ENCODE measurements around the gene NFATC3. TPM values are rescaled to one million over a fixed set of nuclear protein-coding genes. Genes with fewer than 3 reads are reported as not detected.
"Not testable (repeated sequence)": the region's sequence is repeated elsewhere in the genome, so short reads cannot be mapped to it uniquely, and the experiment has no call there.

Gene NFATC3
- total RNA-seq, 4 donors from 2014 or later, result 22.6 to 74.0 (median 48.4) TPM

DNA sequence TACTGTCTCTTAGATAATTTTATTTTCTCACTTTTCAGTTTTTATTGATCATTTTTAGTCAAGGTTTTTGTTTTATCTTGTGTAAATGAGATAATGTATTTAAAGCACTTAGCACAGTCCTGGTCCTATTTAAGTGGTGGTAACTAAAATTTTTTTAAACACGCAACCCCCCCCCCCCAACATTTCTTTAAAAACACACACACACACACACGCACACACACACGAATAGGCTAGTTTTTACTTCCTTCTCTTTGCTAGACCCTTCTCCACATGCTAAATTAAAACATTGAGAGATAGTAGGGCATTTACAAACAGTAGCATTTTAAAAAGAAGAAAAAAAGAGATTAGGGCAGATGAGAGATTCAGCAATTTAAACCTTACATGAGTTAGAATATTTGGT is 5.0 kb downstream of the NFATC3 start:
- H3K4me1 ChIP-seq, result no peaks in the 10 kb centered on the region

DNA sequence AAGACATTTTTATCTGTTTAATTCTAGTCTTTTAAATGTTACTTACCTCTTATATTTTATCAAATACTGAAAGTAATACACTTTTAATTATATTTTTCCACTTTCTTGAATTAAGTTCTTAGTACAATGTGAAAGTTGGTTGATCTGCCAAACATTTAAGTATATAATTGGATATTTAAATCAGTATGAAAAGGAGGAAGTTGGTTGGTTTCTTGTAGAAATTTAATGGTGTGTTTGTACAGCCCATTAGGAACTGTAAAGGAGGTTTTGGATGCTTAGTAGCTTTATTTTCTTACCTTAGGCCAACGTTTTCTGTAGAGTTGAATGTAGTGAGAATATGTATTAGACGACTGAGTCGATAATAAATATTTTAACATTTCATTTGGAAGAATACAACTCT is 5.4 kb downstream of the NFATC3 start:
- Histone ChIP-seq H3K4me1 (no peaks in the 10 kb centered on the region), H3K27ac (no peak overlapping the region), H3K36me3 (no peaks in the 10 kb centered on the region), H3K4me3 (no peak overlapping the region), H3K9me3 (no peaks in the 10 kb centered on the region), H3K27me3 (no peaks in the 10 kb centered on the region)
- no peak for DNase-seq
- TF ChIP-seq, protein P1, sequence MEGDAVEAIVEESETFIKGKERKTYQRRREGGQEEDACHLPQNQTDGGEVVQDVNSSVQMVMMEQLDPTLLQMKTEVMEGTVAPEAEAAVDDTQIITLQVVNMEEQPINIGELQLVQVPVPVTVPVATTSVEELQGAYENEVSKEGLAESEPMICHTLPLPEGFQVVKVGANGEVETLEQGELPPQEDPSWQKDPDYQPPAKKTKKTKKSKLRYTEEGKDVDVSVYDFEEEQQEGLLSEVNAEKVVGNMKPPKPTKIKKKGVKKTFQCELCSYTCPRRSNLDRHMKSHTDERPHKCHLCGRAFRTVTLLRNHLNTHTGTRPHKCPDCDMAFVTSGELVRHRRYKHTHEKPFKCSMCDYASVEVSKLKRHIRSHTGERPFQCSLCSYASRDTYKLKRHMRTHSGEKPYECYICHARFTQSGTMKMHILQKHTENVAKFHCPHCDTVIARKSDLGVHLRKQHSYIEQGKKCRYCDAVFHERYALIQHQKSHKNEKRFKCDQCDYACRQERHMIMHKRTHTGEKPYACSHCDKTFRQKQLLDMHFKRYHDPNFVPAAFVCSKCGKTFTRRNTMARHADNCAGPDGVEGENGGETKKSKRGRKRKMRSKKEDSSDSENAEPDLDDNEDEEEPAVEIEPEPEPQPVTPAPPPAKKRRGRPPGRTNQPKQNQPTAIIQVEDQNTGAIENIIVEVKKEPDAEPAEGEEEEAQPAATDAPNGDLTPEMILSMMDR (IDR thresholded peaks at IDR 0.05), result no peak
- no peak for TF ChIP-seq POLR2A (IDR thresholded peaks at IDR 0.05)
- intact Hi-C loops (cut with DNase I; ENCODE audit: low total_unique reads), result no loop called here

More for the DNA sequence above, 5.0 kb downstream of the NFATC3 start:
- H3K27me3 ChIP-seq, result no peaks in the 10 kb centered on the region
- H3K4me3 ChIP-seq, result no peak overlapping the region
- H3K36me3 ChIP-seq, result no peaks in the 10 kb centered on the region
- intact Hi-C loops (cut with DNase I; ENCODE audit: low total_unique reads), result no loop called here
- no peak overlapping the region for H3K27ac ChIP-seq
- H3K9me3 ChIP-seq, result no peaks in the 10 kb centered on the region
- no peak for DNase-seq
- TF ChIP-seq, protein P1 (IDR thresholded peaks at IDR 0.05), result no peak
- TF ChIP-seq POLR2A (IDR thresholded peaks at IDR 0.05), result no peak

DNA sequence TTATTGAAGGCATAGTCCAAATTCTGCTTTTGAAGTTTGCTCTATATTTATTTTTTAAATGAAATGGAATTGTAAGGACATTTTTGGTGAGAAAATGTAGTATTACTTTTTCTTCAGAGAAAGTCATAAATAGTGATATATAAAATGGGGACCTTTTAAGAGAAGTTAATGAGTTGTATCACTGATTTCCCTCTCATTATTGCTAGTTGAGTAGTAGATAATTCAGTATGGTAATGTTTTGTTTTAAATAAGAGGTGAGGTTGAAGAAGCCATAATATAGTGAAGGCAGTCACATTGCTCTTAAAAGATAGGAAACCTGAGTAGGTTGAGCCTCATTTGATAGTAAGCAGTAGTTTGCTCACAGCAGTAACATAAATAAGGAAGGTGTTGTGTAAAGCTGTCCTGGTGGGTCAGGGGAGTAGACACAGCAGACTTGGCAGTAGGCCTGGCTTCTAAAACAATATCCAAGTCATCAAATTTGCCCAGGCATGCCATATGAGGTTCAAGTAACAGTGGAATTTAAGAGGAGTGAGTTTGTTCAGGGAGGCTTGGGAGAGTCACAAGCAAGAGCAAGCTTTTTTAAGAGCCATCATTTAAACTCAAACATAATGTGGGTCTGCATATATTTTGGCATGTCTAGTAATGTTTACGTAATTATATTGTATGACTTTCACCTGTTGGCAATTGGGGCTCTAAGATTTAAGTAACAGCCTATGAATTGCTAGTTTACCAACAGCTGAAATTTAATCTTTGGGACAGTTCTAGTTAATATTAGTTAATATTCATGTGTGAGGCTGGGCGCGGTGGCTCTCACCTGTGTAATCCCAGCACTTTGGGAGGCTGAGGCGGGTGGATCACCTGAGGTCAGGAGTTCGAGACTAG is 6.5 kb downstream of the NFATC3 start:
- Histone ChIP-seq H3K4me3 (no peak overlapping the region), H3K9me3 (no peaks in the 10 kb centered on the region), H3K36me3 (no peaks in the 10 kb centered on the region), H3K27ac (no peak overlapping the region), H3K4me1 (no peaks in the 10 kb centered on the region), H3K27me3 (no peaks in the 10 kb centered on the region)
- DNase-seq, result no peak
- intact Hi-C loops (cut with DNase I; ENCODE audit: low total_unique reads), result no loop called here
- TF ChIP-seq, protein P1 (IDR thresholded peaks at IDR 0.05), result no peak
- TF ChIP-seq POLR2A (IDR thresholded peaks at IDR 0.05), result no peak

DNA sequence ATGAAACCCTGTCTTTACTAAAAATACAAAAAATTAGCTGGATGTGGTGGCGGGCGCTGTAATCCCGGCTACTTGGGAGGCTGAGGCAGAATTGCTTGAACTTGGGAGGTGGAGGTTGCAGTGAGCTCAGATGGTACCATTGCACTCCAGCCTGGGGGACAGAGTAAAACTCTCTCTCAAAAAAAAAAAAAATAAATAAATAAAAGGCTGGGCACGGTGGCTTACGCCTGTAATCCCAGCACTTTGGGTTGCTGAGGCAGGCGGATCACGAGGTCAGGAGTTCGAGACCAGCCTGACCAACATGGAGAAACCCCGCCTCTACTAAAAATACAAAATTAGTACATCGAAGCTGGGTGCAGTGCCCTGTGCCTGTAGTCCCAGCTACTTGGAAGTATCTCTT is 7.1 kb downstream of the NFATC3 start:
- H3K27ac ChIP-seq; H3K9me3 ChIP-seq; H3K4me3 ChIP-seq; intact Hi-C loops (cut with DNase I; ENCODE audit: low total_unique reads); DNase-seq; H3K36me3 ChIP-seq; H3K4me1 ChIP-seq; H3K27me3 ChIP-seq: not testable (repeated sequence)

DNA sequence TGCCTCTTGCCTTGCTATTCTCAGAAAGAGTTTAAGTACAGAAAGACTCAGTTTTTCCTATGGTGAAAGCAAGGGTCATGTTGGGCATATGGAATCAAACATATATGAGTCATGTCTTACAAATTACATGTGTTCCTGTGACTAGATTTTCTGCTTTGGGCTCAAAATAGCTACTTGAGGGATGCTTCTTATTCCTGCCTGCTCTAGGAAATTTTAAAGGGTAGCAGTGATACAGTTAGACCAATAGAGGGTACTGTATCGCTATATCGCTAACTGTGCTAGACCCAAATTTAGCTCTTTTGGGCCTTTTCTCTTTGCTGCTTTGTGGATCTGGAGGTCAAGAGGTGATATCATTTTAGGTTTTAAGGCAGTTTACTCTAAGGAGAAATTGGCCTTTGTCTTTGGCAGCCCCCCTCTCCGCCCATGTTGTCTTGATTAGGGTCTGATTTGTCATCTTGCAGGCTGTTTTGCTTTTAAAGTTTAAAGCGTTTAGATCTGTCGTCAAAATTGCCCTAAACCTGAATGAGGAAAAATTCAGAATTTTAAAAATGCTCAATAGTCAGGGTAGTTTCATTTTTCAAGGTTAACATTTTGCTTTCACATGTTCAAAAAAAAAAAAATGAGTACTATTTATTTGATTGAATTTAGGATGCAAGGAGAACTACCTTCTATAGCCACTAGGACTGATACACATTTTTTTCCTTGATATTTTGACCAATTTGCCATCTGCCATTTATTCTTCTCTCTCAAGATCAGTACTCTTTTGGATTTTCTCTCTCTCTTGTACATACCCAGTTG is 8.8 kb downstream of the NFATC3 start:
- no peaks in the 10 kb centered on the region for H3K27me3 ChIP-seq
- no peak for DNase-seq
- H3K27ac ChIP-seq, result no peak overlapping the region
- no peaks in the 10 kb centered on the region for H3K4me1 ChIP-seq
- intact Hi-C loops (cut with DNase I; ENCODE audit: low total_unique reads), result no loop called here
- H3K4me3 ChIP-seq, result no peak overlapping the region
- no peaks in the 10 kb centered on the region for H3K9me3 ChIP-seq
- TF ChIP-seq, protein P1 (IDR thresholded peaks at IDR 0.05), result peak; percentile 23 to 40 (median 32)
- TF ChIP-seq POLR2A (IDR thresholded peaks at IDR 0.05), result no peak
- no peaks in the 10 kb centered on the region for H3K36me3 ChIP-seq

Measured in uterus (tissue), 4 donors.